HG03558 (cell line): ENCODE data around the gene DIAPH1.
A peak's percentile ranks its signal among the peaks of the same experiment; 100 is the strongest.

Source experiments
- ATAC-seq: cut with Tn5 transposase; IDR thresholded peaks from one replicate; pipeline ENCODE4 v1.9.1; 2021; ENCODE audit warnings: moderate number of reproducible peaks; ENCODE audit not compliant: unreplicated experiment; ENCODE audit errors: extremely low read depth

The DIAPH1 gene

GRCh38 chr5:141640698-141641097 is 21.9 kb upstream of the DIAPH1 start:
- ATAC-seq: no peak

GRCh38 chr5:141640051-141640415 is 21.2 kb upstream of the DIAPH1 start:
- no peak for ATAC-seq

- ATAC-seq: no peak
Observed at GRCh38 chr5:141639357-141640050, 20.7 kb upstream of the DIAPH1 start.

- ATAC-seq: no peak
Observed at GRCh38 chr5:141638771-141639170, 20.0 kb upstream of the DIAPH1 start.

GRCh38 chr5:141637767-141638419 is 19.1 kb upstream of the DIAPH1 start:
- ATAC-seq: no peak

- no peak for ATAC-seq
Observed at GRCh38 chr5:141637123-141637766, 18.4 kb upstream of the DIAPH1 start.

- ATAC-seq: peak; percentile 61
Observed at GRCh38 chr5:141636413-141637122, 17.8 kb upstream of the DIAPH1 start, which contains the start of the genes HDAC3 and RELL2. HDAC3 (minus strand) TSS chr5:141636849; CDS start chr5:141636790, 59 bp downstream. RELL2 (plus strand) TSS chr5:141636997; CDS start chr5:141638226, 1,229 bp downstream.

- ATAC-seq: no peak
Observed at GRCh38 chr5:141636106-141636412, 17.3 kb upstream of the DIAPH1 start.

- ATAC-seq: no peak
Observed at GRCh38 chr5:141635646-141636045, 16.8 kb upstream of the DIAPH1 start.

GRCh38 chr5:141634720-141635119 is 15.9 kb upstream of the DIAPH1 start:
- ATAC-seq: no peak

GRCh38 chr5:141633871-141634561 is 15.2 kb upstream of the DIAPH1 start:
- ATAC-seq: peak; percentile 84

- ATAC-seq: no peak
Observed at GRCh38 chr5:141632650-141633049, 13.8 kb upstream of the DIAPH1 start.

GRCh38 chr5:141630570-141631140 is 11.9 kb upstream of the DIAPH1 start:
- ATAC-seq: no peak

GRCh38 chr5:141628175-141628788 is 9.5 kb upstream of the DIAPH1 start:
- ATAC-seq: no peak

- no peak for ATAC-seq
Observed at GRCh38 chr5:141623611-141624010, 4.8 kb upstream of the DIAPH1 start.

GRCh38 chr5:141623186-141623585 is 4.4 kb upstream of the DIAPH1 start:
- peak; percentile 32 for ATAC-seq

GRCh38 chr5:141618030-141618803 is 583 bp downstream of the DIAPH1 start:
- peak; percentile 3 for ATAC-seq

GRCh38 chr5:141617682-141618029 is 1.1 kb downstream of the DIAPH1 start:
- ATAC-seq: no peak

GRCh38 chr5:141617128-141617527 is 1.7 kb downstream of the DIAPH1 start:
- no peak for ATAC-seq
